ENCODE data around the gene GIT2.

DNA sequence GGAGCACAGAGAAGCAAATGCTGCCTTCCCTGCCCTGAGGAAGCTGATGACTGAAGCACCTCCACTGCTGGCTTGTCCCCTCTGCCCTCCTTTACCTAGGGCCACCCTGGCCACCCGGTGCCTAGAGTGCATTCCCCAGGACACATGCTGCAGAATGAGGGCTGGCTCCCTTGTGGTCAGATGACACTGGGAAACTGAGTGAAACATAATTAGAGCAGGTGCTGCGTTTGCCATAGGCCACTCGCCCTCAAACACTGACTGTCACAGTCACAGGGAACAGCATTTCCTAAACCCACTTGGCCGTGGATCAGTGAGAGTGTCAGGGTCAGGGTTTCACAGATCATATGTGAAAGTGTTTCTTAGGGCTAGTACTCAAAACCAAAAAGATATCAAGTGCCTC is 80.1 kb downstream of the GIT2 start:
- TF ChIP-seq, protein P1, sequence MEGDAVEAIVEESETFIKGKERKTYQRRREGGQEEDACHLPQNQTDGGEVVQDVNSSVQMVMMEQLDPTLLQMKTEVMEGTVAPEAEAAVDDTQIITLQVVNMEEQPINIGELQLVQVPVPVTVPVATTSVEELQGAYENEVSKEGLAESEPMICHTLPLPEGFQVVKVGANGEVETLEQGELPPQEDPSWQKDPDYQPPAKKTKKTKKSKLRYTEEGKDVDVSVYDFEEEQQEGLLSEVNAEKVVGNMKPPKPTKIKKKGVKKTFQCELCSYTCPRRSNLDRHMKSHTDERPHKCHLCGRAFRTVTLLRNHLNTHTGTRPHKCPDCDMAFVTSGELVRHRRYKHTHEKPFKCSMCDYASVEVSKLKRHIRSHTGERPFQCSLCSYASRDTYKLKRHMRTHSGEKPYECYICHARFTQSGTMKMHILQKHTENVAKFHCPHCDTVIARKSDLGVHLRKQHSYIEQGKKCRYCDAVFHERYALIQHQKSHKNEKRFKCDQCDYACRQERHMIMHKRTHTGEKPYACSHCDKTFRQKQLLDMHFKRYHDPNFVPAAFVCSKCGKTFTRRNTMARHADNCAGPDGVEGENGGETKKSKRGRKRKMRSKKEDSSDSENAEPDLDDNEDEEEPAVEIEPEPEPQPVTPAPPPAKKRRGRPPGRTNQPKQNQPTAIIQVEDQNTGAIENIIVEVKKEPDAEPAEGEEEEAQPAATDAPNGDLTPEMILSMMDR (tag by site-specific recombination; IDR thresholded peaks at IDR 0.05): no peak
- TF ChIP-seq ZNF266 (tag by site-specific recombination; IDR thresholded peaks at IDR 0.05; ENCODE audit: low read depth): no peak
- TF ChIP-seq ZNF488 (tag by site-specific recombination; IDR thresholded peaks at IDR 0.05): no peak
- TF ChIP-seq IKZF3 (tag by site-specific recombination; IDR thresholded peaks at IDR 0.05): no peak
- no peak for TF ChIP-seq ZBTB10 (tag by site-specific recombination; IDR thresholded peaks at IDR 0.05)
- TF ChIP-seq ZNF292 (tag by site-specific recombination; IDR thresholded peaks at IDR 0.05; ENCODE audit: borderline replicate concordance, low read depth): no peak
- TF ChIP-seq ZNF169 (tag by site-specific recombination; IDR thresholded peaks at IDR 0.05): no peak
- TF ChIP-seq REST (tag by site-specific recombination; IDR thresholded peaks at IDR 0.05): no peak
- TF ChIP-seq ZNF600 (tag by site-specific recombination; IDR thresholded peaks at IDR 0.05): no peak
- TF ChIP-seq ZNF544 (tag by site-specific recombination; IDR thresholded peaks at IDR 0.05): no peak
